Heart left ventricle (tissue), 16 donors: ENCODE data around the gene LRP11. TPM values are rescaled to one million over a fixed set of nuclear protein-coding genes. Genes with fewer than 3 reads are reported as not detected.

ENCODE experiments used
- ATAC-seq, 4 donors: fragments of 200-7000 bp; cut with Tn5 transposase; one replicate each; pipeline ENCODE4 v1.9.1; 2020 to 2022; ENCODE audit warnings: moderate library complexity in 4 of 4, mild to moderate bottlenecking in 3 of 4, moderate number of reproducible peaks in 1 of 4
- DNase-seq, 5 donors: peaks; one replicate each; pipeline ENCODE4 v3.0.0-alpha.2; 2020
- H3K27ac ChIP-seq, 12 donors: fragments of 200-600 bp; sonication (generic) in 4 of 12; one replicate each; pipeline versions ENCODE4 v1.5.0 to v1.8.0; 2016 to 2022; ENCODE audit warnings: mild to moderate bottlenecking in 2 of 12
- H3K27me3 ChIP-seq, 9 donors: fragments of 200-600 bp; sonication (generic) in 2 of 9; one replicate each; pipeline versions ENCODE4 v1.5.1 to v1.8.0; 2016 to 2022; ENCODE audit warnings: mild to moderate bottlenecking in 3 of 9
- H3K36me3 ChIP-seq, 9 donors: fragments of 200-600 bp; sonication (generic) in 2 of 9; one replicate each; pipeline versions ENCODE4 v1.5.0 to v1.8.0; 2018 to 2022; ENCODE audit warnings: mild to moderate bottlenecking in 2 of 9
- H3K4me1 ChIP-seq, 12 donors: fragments of 200-600 bp; sonication (generic) in 4 of 12; one replicate each; pipeline versions ENCODE4 v1.5.0 to v1.8.0; 2016 to 2022; ENCODE audit warnings: mild to moderate bottlenecking in 3 of 12
- H3K4me3 ChIP-seq, 12 donors: fragments of 200-600 bp; sonication (generic) in 4 of 12; one replicate each; pipeline versions ENCODE4 v1.5.0 to v1.8.0; 2017 to 2022; ENCODE audit warnings: mild to moderate bottlenecking in 9 of 12, moderate library complexity in 4 of 12
- H3K9me3 ChIP-seq, 12 donors: fragments of 200-600 bp; sonication (generic) in 4 of 12; one replicate each; pipeline versions ENCODE4 v1.5.0 to v1.8.0; 2016 to 2022; ENCODE audit warnings: mild to moderate bottlenecking in 1 of 12
- CTCF ChIP-seq, 12 donors: fragments of 200-600 bp; sonication (generic) in 4 of 12; IDR thresholded peaks; one replicate each; pipeline versions ENCODE4 v1.5.0 to v1.8.0; 2018 to 2022; ENCODE audit warnings: antibody characterized with exemption in 12 of 12, mild to moderate bottlenecking in 5 of 12
- POLR2A ChIP-seq, 2 donors: fragments of 450-650 bp; IDR thresholded peaks; one replicate each; pipeline ENCODE4 v1.6.1; 2017; ENCODE audit warnings: antibody characterized with exemption in 2 of 2, mild to moderate bottlenecking in 2 of 2, moderate library complexity in 2 of 2
- WGBS, 4 donors: extraction: QIAGEN DNeasy Blood & Tissue Kit in 2 of 4; methylation state at CpG; one replicate each; pipeline versions ENCODE4 v1.1.5 to v1.1.7; 2013 to 2018; 5-methylcytosine and 5-hydroxymethylcytosine counted together
- intact Hi-C, 10 donors: fragments of 100-400 bp; cut with DNase I; formaldehyde crosslinking; loops; one replicate each; pipeline versions ENCODE4 v1.11.1 to v1.14.2; 2022
- polyA plus RNA-seq, 2 donors: library from polyadenylated mRNA; stranded (reverse); fragments of 200-250 nt; gene quantifications; one replicate each; pipeline ENCODE4 v1.2.3, GENCODE V29; 2013
- total RNA-seq, 9 donors: library from RNA; depleted of rRNA in 2 of 9; stranded (reverse); fragments of >200 nt in 2 of 9; fragmentation: NEBNext Ultra II Directional in 3 of 9; extraction: Animal tissue kit (Norgen Biotek cat#: 25700) in 3 of 9; gene quantifications; one replicate each; pipeline versions ENCODE4 v1.1.0 to v1.2.4, GENCODE V29; 2016 to 2023
- donor health status: ischemic (EF 13 %, LVEDD 7.1; RV severe dilation, severe dysfunction).
- donor health status: healthy with polysubstance abuse.
- donor health status: DM: no; HTN: yes; CAD: no.
- donor health status: DM: no; HTN: no; CAD: no.
- donor health status: ischemic (EF 25% LVEDD 6.9; RV normal size, moderate dysfunction).
- donor health status: ischemic (EF 25% LVEDD 5.7; RV mildly dilated, moderate dysfunction).
- donor health status: healthy.
- donor health status: DM: yes; HTN: yes; CAD: no.
- donor health status: ischemic (EF 35%, LVEDD 5.7; RV mildly dilated, moderate dysfunction).
- donor health status: nonischemic (EF 11% LVEDD 7.7; RV severe dilation, severe dysfunction).
- donor health status: DM: yes; HTN: yes; CAD: no.
- donor health status: PGD.
- donor health status: ischemic (EF 29% LVEDD 5.4; RV normal size, mild dysfunction).
- donor health status: nonischemic (EF 23%, LVEDD 6.1; RV moderate dilation, normal function).

LRP11 gene
- total and polyA plus RNA-seq, 11 donors = 5.0 to 23.8 (median 12.5) TPM

- no peaks in the 10 kb centered on the region for H3K9me3 ChIP-seq
- no peak for DNase-seq
- intact Hi-C loops = no loop called here
- WGBS, 4 donors = 91 to 96% (median 95%) methylated on average over 7 of the region's 7 CpGs
- no peak for TF ChIP-seq POLR2A (IDR thresholded peaks at IDR 0.05)
- TF ChIP-seq CTCF (IDR thresholded peaks at IDR 0.05) = no peak
- ATAC-seq = no peak
- no peak overlapping the region for H3K27ac ChIP-seq
- peaks cover 0 to 29% (median 13%) of the 10 kb centered on the region in 12 donors for H3K4me1 ChIP-seq
- H3K27me3 ChIP-seq = no peaks in the 10 kb centered on the region
- H3K36me3 ChIP-seq = peaks cover 0 to 8% (median 0%) of the 10 kb centered on the region in 9 donors
- H3K4me3 ChIP-seq = no peak overlapping the region
Observed at GRCh38 chr6:149842331-149842730, 21.8 kb downstream of the LRP11 start.

GRCh38 chr6:149840345-149841075 lies 23.6 kb downstream of the LRP11 start:
- Histone ChIP-seq H3K9me3 (no peaks in the 10 kb centered on the region), H3K4me1 (peaks cover 0 to 15% (median 7%) of the 10 kb centered on the region in 12 donors), H3K27me3 (no peaks in the 10 kb centered on the region), H3K27ac (peak overlapping the region in 6 of 12 donors; percentile 13 to 57 (median 32)), H3K4me3 (no peak overlapping the region), H3K36me3 (peaks cover 0 to 22% (median 7%) of the 10 kb centered on the region in 9 donors)
- peak; percentile 98 for ATAC-seq
- WGBS, 4 donors = 29 to 34% (median 32%) methylated on average over 7 to 8 of the region's 8 CpGs
- peak; percentile 81 to 93 (median 86) for DNase-seq
- TF ChIP-seq POLR2A (IDR thresholded peaks at IDR 0.05) (no peak), CTCF (IDR thresholded peaks at IDR 0.05) (peak; percentile 38 to 72 (median 58))
- intact Hi-C loops = loop anchor here in 1 of 10 donors (2.0 kb wide), 1 partner anchor 84 kb away; no protein-coding TSS in a partner anchor

- Histone ChIP-seq H3K9me3 (peaks cover 0 to 3% (median 0%) of the 10 kb centered on the region in 12 donors), H3K27me3 (no peaks in the 10 kb centered on the region), H3K27ac (no peak overlapping the region), H3K36me3 (peaks cover 0 to 37% (median 0%) of the 10 kb centered on the region in 9 donors), H3K4me3 (no peak overlapping the region), H3K4me1 (no peaks in the 10 kb centered on the region)
- DNase-seq = peak in 2 of 5 donors; percentile 36 to 50
- intact Hi-C loops = loop anchor here (1.0 to 10.0 kb wide), 9 partner anchors 30 to 190 kb away; partner anchors contain the start of genes LRP11 (in 5 of the 10) and RAET1L (in 1 of the 10)
- WGBS, 4 donors = 54 to 57% (median 55%) methylated on average over 5 of the region's 5 CpGs
- ATAC-seq = peak in 2 of 4 donors; percentile 42 to 62
- TF ChIP-seq CTCF (IDR thresholded peaks at IDR 0.05) = peak; percentile 85 to 96 (median 93)
- no peak for TF ChIP-seq POLR2A (IDR thresholded peaks at IDR 0.05)
Observed at GRCh38 chr6:149834513-149835481, 29.4 kb downstream of the LRP11 start.
